OCI-LY3 (cell line): ENCODE results near the gene HDHD3.

Source experiments
- CTCF ChIP-seq: fragments of 200-600, 300-600 bp; sonication (generic); IDR thresholded peaks from 2 replicates; pipeline ENCODE4 v1.5.1; 2014; ENCODE audit warnings: antibody characterized with exemption, low read length, low read depth
- EZH2phosphoT487 ChIP-seq: fragments of 200-600 bp; shearing (Covaris generic); IDR thresholded peaks from 2 replicates; pipeline ENCODE4 v1.6.1; 2018; ENCODE audit warnings: antibody characterized with exemption, mixed run types, low read depth

- no peak for TF ChIP-seq CTCF
- TF ChIP-seq EZH2phosphoT487, result no peak
These were observed 33.1 kb upstream of the HDHD3 start for GRCh38 chr9:113409883-113410206.
